ENCODE measurements around the gene NXNL1. TPM values are rescaled to one million over a fixed set of nuclear protein-coding genes. Genes with fewer than 3 reads are reported as not detected.

NXNL1 gene
- total RNA-seq, 2 donors from 2014 or later = not detected

- Histone ChIP-seq H3K27me3 (replicated peaks; ENCODE audit: insufficient read depth) (no peaks in the 10 kb centered on the region), H3K36me3 (no peaks in the 10 kb centered on the region), H3K27ac (peak overlapping the region; percentile 91 to 97), H3K9me3 (no peaks in the 10 kb centered on the region), H3K4me1 (replicated peaks) (peaks cover 3% of the 10 kb centered on the region), H3K4me3 (peak overlapping the region; percentile 86 to 90)
- intact Hi-C loops (cut with DNase I) = loop anchor here (2.0 to 5.0 kb wide), 2 partner anchors 46 to 121 kb away; no protein-coding TSS in a partner anchor
- DNase-seq (ENCODE audit: low spot score) = peak; percentile 72
- WGBS = 46% methylated on average over 25 of the region's 25 CpGs
- TF ChIP-seq POLR2A (IDR thresholded peaks at IDR 0.05) (peak; percentile 33), CTCF (IDR thresholded peaks at IDR 0.05) (no peak), POLR2AphosphoS5 (IDR thresholded peaks at IDR 0.05) (peak; percentile 70)
Observed at GRCh38 chr19:17468302-17469091, 7.8 kb upstream of the NXNL1 start.

- peak overlapping the region; percentile 91 to 97 for H3K27ac ChIP-seq
- H3K27me3 ChIP-seq (replicated peaks; ENCODE audit: insufficient read depth) = no peaks in the 10 kb centered on the region
- 70% methylated on average over 12 of the region's 12 CpGs for WGBS
- TF ChIP-seq POLR2A (IDR thresholded peaks at IDR 0.05) = no peak
- no peak for TF ChIP-seq CTCF (IDR thresholded peaks at IDR 0.05)
- no peak for TF ChIP-seq POLR2AphosphoS5 (IDR thresholded peaks at IDR 0.05)
- peaks cover 3% of the 10 kb centered on the region for H3K4me1 ChIP-seq (replicated peaks)
- no peak overlapping the region for H3K4me3 ChIP-seq
- no peak for DNase-seq (ENCODE audit: low spot score)
- no peaks in the 10 kb centered on the region for H3K36me3 ChIP-seq
- H3K9me3 ChIP-seq = no peaks in the 10 kb centered on the region
- intact Hi-C loops (cut with DNase I) = loop anchor here (2.0 to 5.0 kb wide), 2 partner anchors 45 to 120 kb away; no protein-coding TSS in a partner anchor
Observed at GRCh38 chr19:17467471-17468301, 7.0 kb upstream of the NXNL1 start.

- intact Hi-C loops (cut with DNase I) = loop anchor here (5.0 kb wide), 1 partner anchor 119 kb away; no protein-coding TSS in a partner anchor
Observed at GRCh38 chr19:17466487-17466850, 5.7 kb upstream of the NXNL1 start.

GRCh38 chr19:17458970-17459369 lies 1.8 kb downstream of the NXNL1 start:
- no peak for DNase-seq (ENCODE audit: low spot score)
- Histone ChIP-seq H3K27me3 (replicated peaks; ENCODE audit: insufficient read depth) (peaks cover 6% of the 10 kb centered on the region), H3K4me3 (no peak overlapping the region), H3K9me3 (no peaks in the 10 kb centered on the region), H3K27ac (no peak overlapping the region), H3K36me3 (no peaks in the 10 kb centered on the region), H3K4me1 (replicated peaks) (no peaks in the 10 kb centered on the region)
- 40% methylated on average over 3 of the region's 3 CpGs for WGBS
- intact Hi-C loops (cut with DNase I) = no loop called here
- no peak for TF ChIP-seq POLR2AphosphoS5 (IDR thresholded peaks at IDR 0.05)
- TF ChIP-seq POLR2A (IDR thresholded peaks at IDR 0.05) = no peak
- TF ChIP-seq CTCF (IDR thresholded peaks at IDR 0.05) = no peak

More at GRCh38 chr19:17466487-17466850, 5.7 kb upstream of the NXNL1 start:
- Histone ChIP-seq H3K27me3 (replicated peaks; ENCODE audit: insufficient read depth) (no peaks in the 10 kb centered on the region), H3K4me1 (replicated peaks) (peaks cover under 1% of the 10 kb centered on the region), H3K27ac (no peak overlapping the region), H3K9me3 (no peaks in the 10 kb centered on the region), H3K36me3 (no peaks in the 10 kb centered on the region), H3K4me3 (no peak overlapping the region)
- no peak for DNase-seq (ENCODE audit: low spot score)
- WGBS = 33% methylated on average over 6 of the region's 6 CpGs
- TF ChIP-seq POLR2A (IDR thresholded peaks at IDR 0.05) = no peak
- TF ChIP-seq CTCF (IDR thresholded peaks at IDR 0.05) = peak in 1 of 4 experiments; percentile 8
- TF ChIP-seq POLR2AphosphoS5 (IDR thresholded peaks at IDR 0.05) = no peak
